ENCODE results near the gene SHROOM2. TPM values are rescaled to one million over a fixed set of nuclear protein-coding genes. Genes with fewer than 3 reads are reported as not detected.

The SHROOM2 gene
- total RNA-seq, 1 donor from 2014 or later = 2.1 TPM

- H3K4me1 ChIP-seq (ENCODE audit: control insufficient read depth in 3 of 3, insufficient read depth in 3 of 3, low read length in 3 of 3) = no peaks in the 10 kb centered on the region
- H3K27ac ChIP-seq (ENCODE audit: low read depth, low read length) = no peak overlapping the region
- H3K36me3 ChIP-seq (ENCODE audit: control insufficient read depth in 3 of 3, insufficient read depth in 3 of 3, low read length in 3 of 3) = no peaks in the 10 kb centered on the region
- H3K9me3 ChIP-seq (ENCODE audit: control insufficient read depth in 3 of 3, low read length in 3 of 3) = no peaks in the 10 kb centered on the region
- peaks cover 0 to 3% (median 0%) of the 10 kb centered on the region in 3 donors for H3K27me3 ChIP-seq (ENCODE audit: control insufficient read depth in 3 of 3, insufficient read depth in 3 of 3, low read length in 3 of 3)
- no peak overlapping the region for H3K9ac ChIP-seq (ENCODE audit: low read depth in 1 of 3, low read length in 3 of 3)
- no peak overlapping the region for H3K4me3 ChIP-seq (ENCODE audit: low read length in 3 of 3)
Measured at GRCh38 chrX:9906919-9907318, 120.7 kb downstream of the SHROOM2 start.

GRCh38 chrX:9907645-9908387, 121.6 kb downstream of the SHROOM2 start:
- Histone ChIP-seq H3K9me3 (ENCODE audit: control insufficient read depth in 3 of 3, low read length in 3 of 3) (no peaks in the 10 kb centered on the region), H3K9ac (ENCODE audit: low read depth in 1 of 3, low read length in 3 of 3) (no peak overlapping the region)

GRCh38 chrX:9909254-9909653, 123.0 kb downstream of the SHROOM2 start:
- no peak overlapping the region for H3K9ac ChIP-seq (ENCODE audit: low read depth in 1 of 3, low read length in 3 of 3)

More at GRCh38 chrX:9907645-9908387, 121.6 kb downstream of the SHROOM2 start:
- Histone ChIP-seq H3K27ac (ENCODE audit: low read depth, low read length) (no peak overlapping the region), H3K36me3 (ENCODE audit: control insufficient read depth in 3 of 3, insufficient read depth in 3 of 3, low read length in 3 of 3) (no peaks in the 10 kb centered on the region), H3K27me3 (ENCODE audit: control insufficient read depth in 3 of 3, insufficient read depth in 3 of 3, low read length in 3 of 3) (peaks cover 0 to 3% (median 0%) of the 10 kb centered on the region in 3 donors), H3K4me1 (ENCODE audit: control insufficient read depth in 3 of 3, insufficient read depth in 3 of 3, low read length in 3 of 3) (no peaks in the 10 kb centered on the region), H3K4me3 (ENCODE audit: low read length in 3 of 3) (no peak overlapping the region)

GRCh38 chrX:9911487-9911886, 125.3 kb downstream of the SHROOM2 start:
- Histone ChIP-seq H3K9me3 (ENCODE audit: control insufficient read depth in 3 of 3, low read length in 3 of 3) (no peaks in the 10 kb centered on the region), H3K27ac (ENCODE audit: low read depth, low read length) (no peak overlapping the region), H3K27me3 (ENCODE audit: control insufficient read depth in 3 of 3, insufficient read depth in 3 of 3, low read length in 3 of 3) (peaks cover 0 to 4% (median 0%) of the 10 kb centered on the region in 3 donors), H3K4me1 (ENCODE audit: control insufficient read depth in 3 of 3, insufficient read depth in 3 of 3, low read length in 3 of 3) (no peaks in the 10 kb centered on the region), H3K36me3 (ENCODE audit: control insufficient read depth in 3 of 3, insufficient read depth in 3 of 3, low read length in 3 of 3) (no peaks in the 10 kb centered on the region), H3K9ac (ENCODE audit: low read depth in 1 of 3, low read length in 3 of 3) (no peak overlapping the region), H3K4me3 (ENCODE audit: low read length in 3 of 3) (no peak overlapping the region)

More at GRCh38 chrX:9909254-9909653, 123.0 kb downstream of the SHROOM2 start:
- Histone ChIP-seq H3K27ac (ENCODE audit: low read depth, low read length) (no peak overlapping the region), H3K36me3 (ENCODE audit: control insufficient read depth in 3 of 3, insufficient read depth in 3 of 3, low read length in 3 of 3) (no peaks in the 10 kb centered on the region), H3K4me3 (ENCODE audit: low read length in 3 of 3) (no peak overlapping the region), H3K27me3 (ENCODE audit: control insufficient read depth in 3 of 3, insufficient read depth in 3 of 3, low read length in 3 of 3) (peaks cover 0 to 5% (median 0%) of the 10 kb centered on the region in 3 donors), H3K9me3 (ENCODE audit: control insufficient read depth in 3 of 3, low read length in 3 of 3) (no peaks in the 10 kb centered on the region), H3K4me1 (ENCODE audit: control insufficient read depth in 3 of 3, insufficient read depth in 3 of 3, low read length in 3 of 3) (no peaks in the 10 kb centered on the region)

- H3K36me3 ChIP-seq (ENCODE audit: control insufficient read depth in 3 of 3, insufficient read depth in 3 of 3, low read length in 3 of 3) = no peaks in the 10 kb centered on the region
- no peak overlapping the region for H3K27ac ChIP-seq (ENCODE audit: low read depth, low read length)
- peak overlapping the region in 1 of 3 donors; percentile 7 for H3K4me3 ChIP-seq (ENCODE audit: low read length in 3 of 3)
- H3K9ac ChIP-seq (ENCODE audit: low read depth in 1 of 3, low read length in 3 of 3) = no peak overlapping the region
- H3K27me3 ChIP-seq (ENCODE audit: control insufficient read depth in 3 of 3, insufficient read depth in 3 of 3, low read length in 3 of 3) = peaks cover 0 to 4% (median 0%) of the 10 kb centered on the region in 3 donors
- no peaks in the 10 kb centered on the region for H3K4me1 ChIP-seq (ENCODE audit: control insufficient read depth in 3 of 3, insufficient read depth in 3 of 3, low read length in 3 of 3)
- H3K9me3 ChIP-seq (ENCODE audit: control insufficient read depth in 3 of 3, low read length in 3 of 3) = no peaks in the 10 kb centered on the region
Measured at GRCh38 chrX:9912351-9913145, 126.3 kb downstream of the SHROOM2 start.

- no peaks in the 10 kb centered on the region for H3K9me3 ChIP-seq (ENCODE audit: control insufficient read depth in 3 of 3, low read length in 3 of 3)
- H3K4me3 ChIP-seq (ENCODE audit: low read length in 3 of 3) = no peak overlapping the region
- H3K4me1 ChIP-seq (ENCODE audit: control insufficient read depth in 3 of 3, insufficient read depth in 3 of 3, low read length in 3 of 3) = no peaks in the 10 kb centered on the region
- H3K9ac ChIP-seq (ENCODE audit: low read depth in 1 of 3, low read length in 3 of 3) = no peak overlapping the region
- no peaks in the 10 kb centered on the region for H3K36me3 ChIP-seq (ENCODE audit: control insufficient read depth in 3 of 3, insufficient read depth in 3 of 3, low read length in 3 of 3)
- no peak overlapping the region for H3K27ac ChIP-seq (ENCODE audit: low read depth, low read length)
- H3K27me3 ChIP-seq (ENCODE audit: control insufficient read depth in 3 of 3, insufficient read depth in 3 of 3, low read length in 3 of 3) = peaks cover 0 to 8% (median 0%) of the 10 kb centered on the region in 3 donors
Measured at GRCh38 chrX:9913146-9913433, 126.9 kb downstream of the SHROOM2 start.

- H3K9ac ChIP-seq (ENCODE audit: low read depth in 1 of 3, low read length in 3 of 3) = no peak overlapping the region
- H3K9me3 ChIP-seq (ENCODE audit: control insufficient read depth in 3 of 3, low read length in 3 of 3) = peaks cover 0 to 2% (median 0%) of the 10 kb centered on the region in 3 donors
- H3K36me3 ChIP-seq (ENCODE audit: control insufficient read depth in 3 of 3, insufficient read depth in 3 of 3, low read length in 3 of 3) = no peaks in the 10 kb centered on the region
- H3K27ac ChIP-seq (ENCODE audit: low read depth, low read length) = no peak overlapping the region
- no peak overlapping the region for H3K4me3 ChIP-seq (ENCODE audit: low read length in 3 of 3)
- no peaks in the 10 kb centered on the region for H3K4me1 ChIP-seq (ENCODE audit: control insufficient read depth in 3 of 3, insufficient read depth in 3 of 3, low read length in 3 of 3)
- H3K27me3 ChIP-seq (ENCODE audit: control insufficient read depth in 3 of 3, insufficient read depth in 3 of 3, low read length in 3 of 3) = peaks cover 0 to 10% (median 0%) of the 10 kb centered on the region in 3 donors
Measured at GRCh38 chrX:9917861-9918260, 131.6 kb downstream of the SHROOM2 start.

GRCh38 chrX:9919632-9920172, 133.5 kb downstream of the SHROOM2 start:
- H3K27ac ChIP-seq (ENCODE audit: low read depth, low read length) = no peak overlapping the region
- peaks cover 0 to 6% (median 0%) of the 10 kb centered on the region in 3 donors for H3K27me3 ChIP-seq (ENCODE audit: control insufficient read depth in 3 of 3, insufficient read depth in 3 of 3, low read length in 3 of 3)
- no peak overlapping the region for H3K9ac ChIP-seq (ENCODE audit: low read depth in 1 of 3, low read length in 3 of 3)

GRCh38 chrX:9921407-9921806, 135.2 kb downstream of the SHROOM2 start:
- H3K9ac ChIP-seq (ENCODE audit: low read depth in 1 of 3, low read length in 3 of 3) = no peak overlapping the region
- no peak overlapping the region for H3K27ac ChIP-seq (ENCODE audit: low read depth, low read length)
- no peaks in the 10 kb centered on the region for H3K36me3 ChIP-seq (ENCODE audit: control insufficient read depth in 3 of 3, insufficient read depth in 3 of 3, low read length in 3 of 3)
- peaks cover 0 to 6% (median 0%) of the 10 kb centered on the region in 3 donors for H3K27me3 ChIP-seq (ENCODE audit: control insufficient read depth in 3 of 3, insufficient read depth in 3 of 3, low read length in 3 of 3)
- no peaks in the 10 kb centered on the region for H3K4me1 ChIP-seq (ENCODE audit: control insufficient read depth in 3 of 3, insufficient read depth in 3 of 3, low read length in 3 of 3)
- H3K9me3 ChIP-seq (ENCODE audit: control insufficient read depth in 3 of 3, low read length in 3 of 3) = peaks cover 0 to 2% (median 0%) of the 10 kb centered on the region in 3 donors
- H3K4me3 ChIP-seq (ENCODE audit: low read length in 3 of 3) = no peak overlapping the region

More at GRCh38 chrX:9919632-9920172, 133.5 kb downstream of the SHROOM2 start:
- Histone ChIP-seq H3K4me3 (ENCODE audit: low read length in 3 of 3) (no peak overlapping the region), H3K4me1 (ENCODE audit: control insufficient read depth in 3 of 3, insufficient read depth in 3 of 3, low read length in 3 of 3) (no peaks in the 10 kb centered on the region), H3K9me3 (ENCODE audit: control insufficient read depth in 3 of 3, low read length in 3 of 3) (peaks cover 0 to 2% (median 0%) of the 10 kb centered on the region in 3 donors), H3K36me3 (ENCODE audit: control insufficient read depth in 3 of 3, insufficient read depth in 3 of 3, low read length in 3 of 3) (no peaks in the 10 kb centered on the region)

GRCh38 chrX:9923357-9923756, 137.1 kb downstream of the SHROOM2 start:
- H3K27ac ChIP-seq (ENCODE audit: low read depth, low read length) = no peak overlapping the region
- no peaks in the 10 kb centered on the region for H3K27me3 ChIP-seq (ENCODE audit: control insufficient read depth in 3 of 3, insufficient read depth in 3 of 3, low read length in 3 of 3)
- H3K9ac ChIP-seq (ENCODE audit: low read depth in 1 of 3, low read length in 3 of 3) = no peak overlapping the region
- no peak overlapping the region for H3K4me3 ChIP-seq (ENCODE audit: low read length in 3 of 3)
- peaks cover 0 to 2% (median 0%) of the 10 kb centered on the region in 3 donors for H3K9me3 ChIP-seq (ENCODE audit: control insufficient read depth in 3 of 3, low read length in 3 of 3)
- no peaks in the 10 kb centered on the region for H3K4me1 ChIP-seq (ENCODE audit: control insufficient read depth in 3 of 3, insufficient read depth in 3 of 3, low read length in 3 of 3)
- H3K36me3 ChIP-seq (ENCODE audit: control insufficient read depth in 3 of 3, insufficient read depth in 3 of 3, low read length in 3 of 3) = no peaks in the 10 kb centered on the region
